Spleen (tissue), 11 donors: ENCODE results near the gene CREB3. TPM values are rescaled to one million over a fixed set of nuclear protein-coding genes. Genes with fewer than 3 reads are reported as not detected.
A peak's percentile ranks its signal among the peaks of the same experiment; 100 is the strongest.

Source experiments
- DNase-seq: peaks from one replicate; pipeline ENCODE4 v3.0.0-alpha.2; 2020
- H3K27ac ChIP-seq, 8 donors: fragments of 200-600 bp; sonication (generic) in 7 of 8; 1 replicate in 4 of 8; 2 replicates in 4 of 8; pipeline versions ENCODE4 v1.5.0 to v1.8.0; 2016 to 2021; ENCODE audit warnings: inconsistent platforms in 4 of 8, mild to moderate bottlenecking in 4 of 8, moderate library complexity in 1 of 8
- H3K27me3 ChIP-seq, 7 donors: fragments of 200-600 bp; sonication (generic) in 6 of 7; replicated peaks in 1 of 7; 1 replicate in 4 of 7; 2 replicates in 3 of 7; pipeline versions ENCODE4 v1.5.0 to v1.8.0; 2016 to 2021; ENCODE audit warnings: inconsistent platforms in 3 of 7, mild to moderate bottlenecking in 1 of 7
- H3K36me3 ChIP-seq, 6 donors: fragments of 200-600 bp; sonication (generic) in 5 of 6; 1 replicate in 4 of 6; 2 replicates in 2 of 6; pipeline versions ENCODE4 v1.5.0 to v1.8.0; 2016 to 2021; ENCODE audit warnings: inconsistent platforms in 2 of 6
- H3K4me1 ChIP-seq, 6 donors: fragments of 200-600 bp; sonication (generic) in 5 of 6; 1 replicate in 3 of 6; 2 replicates in 3 of 6; pipeline versions ENCODE4 v1.5.0 to v1.8.0; 2016 to 2021; ENCODE audit warnings: inconsistent platforms in 3 of 6
- H3K4me3 ChIP-seq, 8 donors: fragments of 200-600 bp; sonication (generic) in 7 of 8; 1 replicate in 4 of 8; 2 replicates in 4 of 8; pipeline versions ENCODE4 v1.5.0 to v1.8.0; 2016 to 2021; ENCODE audit warnings: inconsistent platforms in 4 of 8, mild to moderate bottlenecking in 4 of 8, moderate library complexity in 2 of 8
- H3K9me3 ChIP-seq, 8 donors: fragments of 200-600 bp; sonication (generic) in 7 of 8; 1 replicate in 4 of 8; 2 replicates in 4 of 8; pipeline versions ENCODE4 v1.5.0 to v1.8.0; 2016 to 2021; ENCODE audit warnings: inconsistent platforms in 4 of 8
- POLR2A ChIP-seq, 3 donors: fragments of 450-650 bp; IDR thresholded peaks; one replicate each; pipeline ENCODE4 v1.5.1; 2017; ENCODE audit warnings: antibody characterized with exemption in 3 of 3, mild to moderate bottlenecking in 1 of 3
- POLR2AphosphoS5 ChIP-seq, 3 donors: sonication (generic); formaldehyde crosslinking; IDR thresholded peaks; one replicate each; pipeline ENCODE4 v1.5.1; 2017; ENCODE audit warnings: antibody characterized with exemption in 3 of 3
- WGBS, 5 donors: extraction: QIAGEN DNeasy Blood & Tissue Kit in 3 of 5; methylation state at CpG; one replicate each; pipeline versions ENCODE4 v1.1.5 to v1.1.7; 2013 to 2018; 5-methylcytosine and 5-hydroxymethylcytosine counted together
- intact Hi-C: fragments of 100-400 bp; cut with DNase I; formaldehyde crosslinking; loops from one replicate; pipeline ENCODE4 v1.15.0; 2023; ENCODE audit warnings: low total_unique reads
- polyA plus RNA-seq, 3 donors: library from polyadenylated mRNA; stranded (reverse); fragments of 200-250 nt; gene quantifications; one replicate each; pipeline ENCODE4 v1.2.1, GENCODE V29; 2013
- total RNA-seq, 7 donors: library from RNA; depleted of rRNA in 3 of 7; stranded (reverse); fragments of >200 nt in 3 of 7; fragmentation: NEBNext Ultra II Directional in 4 of 7; extraction: Animal tissue kit (Norgen Biotek cat#: 25700) in 4 of 7; gene quantifications; one replicate each; pipeline versions ENCODE4 v1.1.0 to v1.2.1, GENCODE V29; 2016 to 2021
- TF ChIP-seq, protein P1 (sequence below), 11 experiments: fragments of 200-600 bp in 7 of 11; fragments of 450-650 bp in 4 of 11; sonication (generic) in 4 of 11; IDR thresholded peaks in 8 of 11; conservative IDR thresholded peaks in 3 of 11; 1 replicate in 7 of 11; 2 replicates in 4 of 11; pipeline versions ENCODE4 v1.4.0 to v1.8.0; 2016 to 2021; ENCODE audit warnings: antibody characterized with exemption in 11 of 11, inconsistent platforms in 4 of 11, mild to moderate bottlenecking in 1 of 11
- donor health status: healthy with polysubstance abuse.
- donor health status: DM: no; HTN: no; CAD: no; lungs with moderate emphysema.
- donor health status: DM: no; HTN: no; CAD: no.
- donor health status: Bipolar disorder and iron deficiency.
- donor health status: healthy.
- donor health status: DM: no; HTN: no; CAD: no.
- donor health status: DM: yes; HTN: yes; CAD: no.

CREB3 gene
- total and polyA plus RNA-seq, 10 donors: 14.7 to 35.9 (median 25.7) TPM

DNA sequence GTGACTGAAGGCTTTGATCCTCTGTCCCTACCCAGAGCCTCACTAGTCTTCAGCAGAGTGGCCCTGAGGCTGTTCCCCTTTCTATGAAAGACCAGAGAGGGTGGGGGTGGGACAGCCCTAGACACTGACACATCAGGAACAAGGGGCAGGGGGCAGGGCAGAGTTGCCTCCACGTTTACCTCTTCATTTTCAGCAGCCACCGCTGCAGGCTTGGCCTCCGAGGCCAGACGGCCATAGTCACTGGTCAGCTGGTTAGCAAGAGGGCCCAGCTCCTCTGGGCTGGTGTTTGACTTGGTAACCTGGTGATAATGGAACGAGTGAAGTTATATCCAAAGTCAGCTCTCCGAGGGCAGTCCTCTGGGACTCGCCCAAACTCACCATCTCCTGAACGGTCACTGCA, 27.1 kb upstream of the CREB3 start:
- intact Hi-C loops: no loop called here
- WGBS, 5 donors: 76 to 93% (median 87%) methylated on average over 8 of the region's 8 CpGs
- Histone ChIP-seq H3K27me3 (no peaks in the 10 kb centered on the region), H3K4me3 (no peak overlapping the region), H3K36me3 (peaks cover 47 to 100% (median 100%) of the 10 kb centered on the region in 6 donors), H3K27ac (peak overlapping the region; percentile 17 to 72 (median 54)), H3K4me1 (peaks cover 0 to 38% (median 11%) of the 10 kb centered on the region in 6 donors), H3K9me3 (no peaks in the 10 kb centered on the region)
- TF ChIP-seq POLR2A (IDR thresholded peaks at IDR 0.05): no peak
- no peak for TF ChIP-seq POLR2AphosphoS5 (IDR thresholded peaks at IDR 0.05)
- TF ChIP-seq, protein P1, sequence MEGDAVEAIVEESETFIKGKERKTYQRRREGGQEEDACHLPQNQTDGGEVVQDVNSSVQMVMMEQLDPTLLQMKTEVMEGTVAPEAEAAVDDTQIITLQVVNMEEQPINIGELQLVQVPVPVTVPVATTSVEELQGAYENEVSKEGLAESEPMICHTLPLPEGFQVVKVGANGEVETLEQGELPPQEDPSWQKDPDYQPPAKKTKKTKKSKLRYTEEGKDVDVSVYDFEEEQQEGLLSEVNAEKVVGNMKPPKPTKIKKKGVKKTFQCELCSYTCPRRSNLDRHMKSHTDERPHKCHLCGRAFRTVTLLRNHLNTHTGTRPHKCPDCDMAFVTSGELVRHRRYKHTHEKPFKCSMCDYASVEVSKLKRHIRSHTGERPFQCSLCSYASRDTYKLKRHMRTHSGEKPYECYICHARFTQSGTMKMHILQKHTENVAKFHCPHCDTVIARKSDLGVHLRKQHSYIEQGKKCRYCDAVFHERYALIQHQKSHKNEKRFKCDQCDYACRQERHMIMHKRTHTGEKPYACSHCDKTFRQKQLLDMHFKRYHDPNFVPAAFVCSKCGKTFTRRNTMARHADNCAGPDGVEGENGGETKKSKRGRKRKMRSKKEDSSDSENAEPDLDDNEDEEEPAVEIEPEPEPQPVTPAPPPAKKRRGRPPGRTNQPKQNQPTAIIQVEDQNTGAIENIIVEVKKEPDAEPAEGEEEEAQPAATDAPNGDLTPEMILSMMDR (IDR thresholded peaks at IDR 0.05 in 8 of 11, conservative IDR thresholded peaks at IDR 0.05 in 3 of 11): no peak
- DNase-seq: no peak

DNA sequence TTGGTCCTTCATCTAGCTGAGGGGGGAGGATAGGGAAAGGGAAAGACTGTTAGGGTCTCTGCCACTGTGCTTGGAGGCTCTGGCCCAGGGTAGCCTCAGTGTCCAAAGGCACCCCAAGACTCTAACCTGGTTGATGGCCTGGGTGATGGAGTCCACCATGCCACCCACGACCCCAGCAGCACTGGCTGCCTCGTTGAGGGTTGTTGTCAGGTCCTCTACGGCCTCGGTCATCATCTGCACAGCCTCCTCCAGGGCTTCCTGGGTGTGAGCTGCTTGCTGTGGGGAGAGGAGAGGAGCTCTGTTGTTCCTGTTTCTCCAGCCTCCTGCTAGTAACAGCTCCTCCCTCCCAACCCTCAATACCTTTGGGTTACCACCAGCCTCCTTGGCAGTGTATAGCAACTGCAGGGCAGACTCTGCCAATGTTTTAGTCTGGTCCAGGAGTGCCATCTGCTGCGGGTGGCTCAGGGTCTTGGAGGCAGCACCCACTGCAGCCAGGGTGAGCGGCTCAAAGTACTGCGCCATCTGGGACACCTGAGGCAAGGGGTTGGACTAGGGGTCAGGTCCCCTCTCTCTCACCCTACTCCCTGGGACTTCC, 26.5 kb upstream of the CREB3 start:
- intact Hi-C loops: no loop called here

DNA sequence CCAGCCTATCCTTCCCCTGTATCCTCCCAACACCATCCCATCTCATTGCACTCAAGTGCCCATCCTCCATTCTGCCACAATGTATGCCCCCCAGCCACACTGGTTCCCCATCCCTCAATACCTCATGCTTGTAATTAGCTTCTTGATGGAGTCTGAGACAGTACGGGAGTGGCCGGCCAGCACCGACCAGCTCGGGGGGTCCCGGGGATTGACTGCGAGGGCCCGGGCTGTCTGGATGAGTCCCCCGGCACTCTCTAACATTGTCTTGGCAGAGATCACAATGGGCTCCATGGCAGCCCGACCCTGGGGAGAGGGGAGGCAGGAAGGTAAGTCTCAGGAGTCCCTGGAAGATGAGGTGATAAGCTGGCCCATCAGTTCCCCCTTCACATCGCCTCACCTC, 25.5 kb upstream of the CREB3 start:
- no peaks in the 10 kb centered on the region for H3K27me3 ChIP-seq
- H3K4me1 ChIP-seq: peaks cover 0 to 30% (median 11%) of the 10 kb centered on the region in 6 donors
- H3K4me3 ChIP-seq: no peak overlapping the region
- intact Hi-C loops: no loop called here
- peak in 2 of 3 donors; percentile 32 to 69 for TF ChIP-seq POLR2AphosphoS5 (IDR thresholded peaks at IDR 0.05)
- no peak for TF ChIP-seq POLR2A (IDR thresholded peaks at IDR 0.05)
- TF ChIP-seq, protein P1 (IDR thresholded peaks at IDR 0.05 in 8 of 11, conservative IDR thresholded peaks at IDR 0.05 in 3 of 11): no peak
- no peaks in the 10 kb centered on the region for H3K9me3 ChIP-seq
- peaks cover 42 to 100% (median 100%) of the 10 kb centered on the region in 6 donors for H3K36me3 ChIP-seq
- WGBS, 5 donors: 84 to 97% (median 93%) methylated on average over 10 of the region's 10 CpGs
- peak overlapping the region in 3 of 8 donors; percentile 56 to 72 (median 61) for H3K27ac ChIP-seq
- no peak for DNase-seq

More for the DNA sequence above, 26.5 kb upstream of the CREB3 start:
- peak overlapping the region in 7 of 8 donors; percentile 17 to 72 (median 56) for H3K27ac ChIP-seq
- H3K27me3 ChIP-seq: no peaks in the 10 kb centered on the region
- H3K9me3 ChIP-seq: no peaks in the 10 kb centered on the region
- no peak for DNase-seq
- H3K36me3 ChIP-seq: peaks cover 47 to 100% (median 100%) of the 10 kb centered on the region in 6 donors
- H3K4me1 ChIP-seq: peaks cover 0 to 33% (median 11%) of the 10 kb centered on the region in 6 donors
- 92 to 97% (median 95%) methylated on average over 7 of the region's 7 CpGs for WGBS, 5 donors
- no peak overlapping the region for H3K4me3 ChIP-seq
- TF ChIP-seq POLR2AphosphoS5 (IDR thresholded peaks at IDR 0.05): peak in 1 of 3 donors; percentile 56
- TF ChIP-seq POLR2A (IDR thresholded peaks at IDR 0.05): no peak

DNA sequence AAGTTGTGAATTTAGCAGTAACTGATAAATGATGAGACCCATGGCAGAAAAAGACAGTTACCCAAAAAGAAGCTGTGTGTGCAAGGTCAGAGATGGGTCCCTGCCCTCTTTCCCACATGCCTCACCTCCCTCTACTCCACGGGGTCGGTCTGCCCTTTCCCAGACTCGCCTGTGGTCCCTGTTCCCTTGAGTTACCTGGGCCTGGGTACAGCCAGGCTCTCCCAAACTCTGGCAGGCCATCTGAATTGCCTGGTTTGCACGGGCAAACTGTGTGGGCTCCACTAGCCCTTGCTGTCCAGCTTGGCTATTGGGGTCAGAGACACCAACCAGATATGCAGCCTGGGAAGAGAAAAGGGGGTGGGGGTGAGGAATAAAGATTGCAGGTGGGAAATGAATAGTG, 24.3 kb upstream of the CREB3 start:
- Histone ChIP-seq H3K9me3 (no peaks in the 10 kb centered on the region), H3K4me3 (no peak overlapping the region), H3K27me3 (no peaks in the 10 kb centered on the region), H3K4me1 (peaks cover 0 to 30% (median 11%) of the 10 kb centered on the region in 6 donors), H3K27ac (no peak overlapping the region), H3K36me3 (peaks cover 37 to 100% (median 100%) of the 10 kb centered on the region in 6 donors)
- TF ChIP-seq POLR2AphosphoS5 (IDR thresholded peaks at IDR 0.05): no peak
- no peak for TF ChIP-seq POLR2A (IDR thresholded peaks at IDR 0.05)
- TF ChIP-seq, protein P1 (IDR thresholded peaks at IDR 0.05 in 8 of 11, conservative IDR thresholded peaks at IDR 0.05 in 3 of 11): no peak
- intact Hi-C loops: no loop called here
- 96 to 99% (median 97%) methylated on average over 4 of the region's 4 CpGs for WGBS, 5 donors
- DNase-seq: no peak
